Endothelial cell of umbilical vein (primary cell): ENCODE results near the gene SLC17A2. TPM values are rescaled to one million over a fixed set of nuclear protein-coding genes. Genes with fewer than 3 reads are reported as not detected.

ENCODE experiments used
- BruUV-seq: library from RNA; stranded (reverse); fragments of 400-500 nt; replicated peaks from 2 replicates; lab custom pipeline; 2021; lab: Mats Ljungman, UMichigan
- CTCF ChIA-PET: fragments of 300-600, 350-600 bp; sonication (Branson Sonifier 250); formaldehyde crosslinking; loops from one replicate; lab custom pipeline; 2021; ENCODE audit warnings: antibody characterized with exemption, inconsistent platforms; lab: Charles Lee
- POLR2A ChIA-PET: fragments of 300-600, 350-600 bp; sonication (Branson Sonifier 250); formaldehyde crosslinking; loops from one replicate; lab custom pipeline; 2021; ENCODE audit warnings: antibody characterized with exemption, inconsistent platforms; lab: Charles Lee
- DNase-seq: peaks from one replicate; pipeline ENCODE4 v3.0.0-alpha.2; 2011; ENCODE audit warnings: low read depth, low spot score
- FAIRE-seq: peaks from 2 replicates; lab custom pipeline; 2011; peaks lifted over from hg19 to GRCh38; lab: Jason Lieb, UNC
- H2AFZ ChIP-seq: 2 replicates; pipeline ENCODE4 v1.6.0; 2012; ENCODE audit warnings: low read depth, low read length, control low read depth, inconsistent platforms
- H3K27ac ChIP-seq: 2 replicates; pipeline ENCODE4 v1.5.1; 2011; ENCODE audit warnings: low read depth, mild to moderate bottlenecking, control low read depth, low read length, moderate library complexity; ENCODE audit not compliant: insufficient read depth
- H3K27me3 ChIP-seq, 2 experiments: 2 replicates each; pipeline versions ENCODE4 v1.6.0 to v1.6.1; 2011; ENCODE audit warnings: low read length in 2 of 2, mixed read lengths in 1 of 2; ENCODE audit not compliant: control insufficient read depth in 2 of 2, insufficient read depth in 2 of 2
- H3K36me3 ChIP-seq, 2 experiments: 2 replicates in 1 of 2; 3 replicates in 1 of 2; pipeline ENCODE4 v1.5.1; 2011; ENCODE audit warnings: low read length in 2 of 2, mild to moderate bottlenecking in 1 of 2, moderate library complexity in 1 of 2; ENCODE audit not compliant: control insufficient read depth in 2 of 2, insufficient read depth in 2 of 2; ENCODE audit errors: extremely low read depth in 1 of 2
- H3K4me1 ChIP-seq: 3 replicates; pipeline ENCODE4 v1.5.1; 2011; ENCODE audit warnings: mild to moderate bottlenecking, low read length; ENCODE audit not compliant: control insufficient read depth, insufficient read depth; ENCODE audit errors: extremely low read depth
- H3K4me2 ChIP-seq: 2 replicates; pipeline ENCODE4 v1.6.1; 2011; ENCODE audit warnings: low read length, control low read depth, mixed read lengths; ENCODE audit not compliant: insufficient read depth
- H3K4me3 ChIP-seq, 3 experiments: fragments of 200-600 bp in 1 of 3; sonication (generic), shearing (Covaris generic) in 1 of 3; replicated peaks in 1 of 3; 2 replicates each; pipeline ENCODE4 v1.5.1; 2011 to 2016; ENCODE audit warnings: control low read depth in 3 of 3, low read length in 3 of 3, mild to moderate bottlenecking in 2 of 3, inconsistent platforms in 1 of 3, low read depth in 1 of 3, moderate library complexity in 1 of 3; ENCODE audit not compliant: insufficient read depth in 1 of 3
- H3K79me2 ChIP-seq: 2 replicates; pipeline ENCODE4 v1.6.0; 2012; ENCODE audit warnings: low read length, inconsistent platforms; ENCODE audit not compliant: control insufficient read depth, insufficient read depth
- H3K9ac ChIP-seq: replicated peaks from 2 replicates; pipeline ENCODE3; 2011; ENCODE audit warnings: low read length, control low read depth; ENCODE audit not compliant: insufficient read depth; ENCODE audit errors: extremely low read depth
- H3K9me1 ChIP-seq: replicated peaks from 3 replicates; pipeline ENCODE4 v1.6.0; 2011; ENCODE audit warnings: mild to moderate bottlenecking, low read length; ENCODE audit not compliant: control insufficient read depth, insufficient read depth; ENCODE audit errors: extremely low read depth
- H3K9me3 ChIP-seq: replicated peaks from 2 replicates; pipeline ENCODE4 v1.5.1; 2012; ENCODE audit warnings: low read length, inconsistent platforms; ENCODE audit not compliant: control insufficient read depth, insufficient read depth
- H4K20me1 ChIP-seq: replicated peaks from 2 replicates; pipeline ENCODE3; 2011; ENCODE audit warnings: mild to moderate bottlenecking, low read length; ENCODE audit not compliant: control insufficient read depth, insufficient read depth; ENCODE audit errors: extremely low read depth
- CTCF ChIP-seq, 2 donors: IDR thresholded peaks; 1 replicate in 1 of 2; 2 replicates in 1 of 2; pipeline ENCODE4 v1.5.1; 2011; ENCODE audit warnings: low read length in 2 of 2, mild to moderate bottlenecking in 2 of 2, moderate library complexity in 2 of 2, control low read depth in 1 of 2, inconsistent platforms in 1 of 2, low read depth in 1 of 2; ENCODE audit not compliant: insufficient read depth in 1 of 2; ENCODE audit errors: extremely low read depth in 1 of 2
- EZH2 ChIP-seq: IDR thresholded peaks from 2 replicates; pipeline ENCODE4 v1.6.1; 2012; ENCODE audit warnings: borderline replicate concordance, low read depth, mild to moderate bottlenecking, moderate library complexity, low read length, inconsistent platforms; ENCODE audit not compliant: severe bottlenecking
- FOS ChIP-seq: IDR thresholded peaks from 2 replicates; pipeline ENCODE4 v1.6.1; 2011; ENCODE audit warnings: mild to moderate bottlenecking, low read length, moderate library complexity, borderline replicate concordance; ENCODE audit not compliant: insufficient read depth
- GATA2 ChIP-seq: IDR thresholded peaks from 2 replicates; pipeline ENCODE4 v1.7.0; 2011; ENCODE audit warnings: low read depth, mild to moderate bottlenecking, moderate library complexity, mixed read lengths, low read length; ENCODE audit not compliant: insufficient read length, insufficient read depth
- JUN ChIP-seq: IDR thresholded peaks from 2 replicates; pipeline ENCODE4 v1.6.1; 2011; ENCODE audit warnings: borderline replicate concordance, low read depth; ENCODE audit not compliant: insufficient read length, insufficient read depth
- MAX ChIP-seq: IDR thresholded peaks from 2 replicates; pipeline ENCODE4 v1.6.1; 2011; ENCODE audit not compliant: insufficient read depth, insufficient read length
- MYC ChIP-seq: IDR thresholded peaks from one replicate; pipeline ENCODE4 v1.6.1; 2011; ENCODE audit warnings: mild to moderate bottlenecking, low read depth, low read length
- POLR2A ChIP-seq: IDR thresholded peaks from 2 replicates; pipeline ENCODE4 v1.6.1; 2012; ENCODE audit warnings: low read depth, mild to moderate bottlenecking, control low read depth, low read length
- POLR2AphosphoS5 ChIP-seq: IDR thresholded peaks from 2 replicates; pipeline ENCODE4 v1.6.1; 2012; ENCODE audit warnings: low read depth, mild to moderate bottlenecking, control low read depth, low read length, moderate library complexity; ENCODE audit not compliant: insufficient read depth
- dilution Hi-C: fragments of 300-500 bp; cut with MboI; formaldehyde crosslinking; loops from one replicate; pipeline ENCODE4 v1.15.0; 2019; ENCODE audit warnings: low sequenced_read_pairs; ENCODE audit not compliant: extremely low pct_ligation_motif_present
- intact Hi-C: fragments of 100-400 bp; cut with micrococcal nuclease; formaldehyde crosslinking; loops from one replicate; pipeline ENCODE4 v1.10.0; 2022
- polyA plus RNA-seq, 4 experiments: library from polyadenylated mRNA; depleted of rRNA in 3 of 4; stranded (reverse) in 3 of 4; unstranded in 1 of 4; fragments of >200 nt; gene quantifications; 2 replicates each; pipeline versions ENCODE4 v1.2.1 to v1.2.3, GENCODE V29; 2011 to 2012; ENCODE audit warnings: missing spikeins in 1 of 4
- total RNA-seq: library from RNA; stranded (reverse); gene quantifications from 2 replicates; pipeline ENCODE4 v1.2.3, GENCODE V29; 2021

Gene SLC17A2
- total and polyA plus RNA-seq, 2 donors (not counting 3 experiments of a cell fraction or from before 2014, with no cell fraction given) = not detected

- no peak for DNase-seq
- Histone ChIP-seq H2AFZ (no peak overlapping the region), H3K9me3 (no peaks in the 10 kb centered on the region), H3K27me3 (peaks cover 2 to 11% of the 10 kb centered on the region in 2 experiments), H3K27ac (no peak overlapping the region), H3K9me1 (no peaks in the 10 kb centered on the region), H3K4me2 (no peak overlapping the region), H3K4me1 (no peaks in the 10 kb centered on the region), H3K36me3 (no peaks in the 10 kb centered on the region), H4K20me1 (no peaks in the 10 kb centered on the region), H3K4me3 (no peak overlapping the region), H3K79me2 (no peaks in the 10 kb centered on the region), H3K9ac (no peak overlapping the region)
- ChIA-PET CTCF (no interaction called here), POLR2A (no interaction called here)
- dilution Hi-C loops (no loop called here), intact Hi-C loops (no loop called here)
- no peak for FAIRE-seq
- TF ChIP-seq EZH2 (no peak), FOS (no peak), CTCF (IDR thresholded peaks at IDR 0.05; ENCODE audit: extremely low read depth in 1 of 2, insufficient read depth in 1 of 2, low read depth in 1 of 2, low read length in 2 of 2) (no peak), MYC (no peak), POLR2AphosphoS5 (no peak), POLR2A (no peak), MAX (no peak), GATA2 (no peak), JUN (no peak)
- BruUV-seq = no TSS peak
Measured at GRCh38 chr6:25863360-25863759, 67.1 kb downstream of the SLC17A2 start.

Other genes with a start within 250 kb of the SLC17A2 start
- gene SLC17A4, start 175.9 kb downstream of the SLC17A2 start, total RNA-seq = not detected in 2 replicates
- not detected in 2 replicates for gene SLC17A4, start 175.9 kb downstream of the SLC17A2 start, polyA plus RNA-seq
- gene SLC17A1, start 98.6 kb downstream of the SLC17A2 start, total RNA-seq = not detected in 2 replicates
- not detected in 2 replicates for gene SLC17A1, start 98.6 kb downstream of the SLC17A2 start, polyA plus RNA-seq
- not detected in 2 replicates for gene SLC17A3, start 56.4 kb downstream of the SLC17A2 start, total RNA-seq
- not detected in 2 replicates for gene SLC17A3, start 56.4 kb downstream of the SLC17A2 start, polyA plus RNA-seq
- 13.2 and 13.7 TPM in 2 replicates for gene TRIM38, start 32.1 kb upstream of the SLC17A2 start, total RNA-seq
- gene TRIM38, start 32.1 kb upstream of the SLC17A2 start, polyA plus RNA-seq = 4.6 and 5.1 TPM in 2 replicates
- 5.6 and 6.3 TPM in 2 replicates for gene HFE, start 156.7 kb upstream of the SLC17A2 start, total RNA-seq
- 5.4 and 8.1 TPM in 2 replicates for gene HFE, start 156.7 kb upstream of the SLC17A2 start, polyA plus RNA-seq